K562 (cell line): Measurements from ENCODE around the gene MYO3B. TPM values are rescaled to one million over a fixed set of nuclear protein-coding genes. Genes with fewer than 3 reads are reported as not detected.

ENCODE experiments used
- BRCA1 ChIP-seq, 2 experiments: fragments of 450-650 bp in 1 of 2; sonication (generic) in 1 of 2; formaldehyde crosslinking in 1 of 2; IDR thresholded peaks; 2 replicates each; pipeline versions ENCODE4 v1.5.0 to v1.6.1; 2017 to 2020; ENCODE audit warnings: mild to moderate bottlenecking in 1 of 2, missing genetic modification reagents in 1 of 2
- FOXJ2 ChIP-seq: fragments of 200-800 bp; sonication (Bioruptor generic); IDR thresholded peaks from 2 replicates; pipeline ENCODE4 v1.6.1; 2016; ENCODE audit warnings: missing genetic modification characterization, missing compliant biosample characterization
- MGA ChIP-seq: fragments of 450-650 bp; IDR thresholded peaks from 2 replicates; pipeline ENCODE4 v1.6.1; 2016; ENCODE audit warnings: mild to moderate bottlenecking, moderate library complexity
- TAF15 ChIP-seq: fragments of 200-400 bp; formaldehyde crosslinking; IDR thresholded peaks from 2 replicates; pipeline ENCODE4 v1.6.1; 2017; ENCODE audit warnings: mild to moderate bottlenecking, low read depth, low read length, moderate library complexity
- ZNF253 ChIP-seq: fragments of 250-450 bp; sonication (Bioruptor Pico); conservative IDR thresholded peaks from 2 replicates; pipeline ENCODE4 v1.6.1; 2021; ENCODE audit warnings: mild to moderate bottlenecking
- polyA plus RNA-seq, 8 experiments: library from polyadenylated mRNA; depleted of rRNA in 4 of 8; stranded (reverse) in 5 of 8; unstranded in 3 of 8; fragments of >200 nt; fragmentation: Nextera tagmentation in 2 of 8; fragmentation: Illumina TruSeq in 1 of 8; extraction: Ambion mirVana in 2 of 8; extraction: Trizol in 1 of 8; gene quantifications; 2 replicates each; pipeline versions ENCODE4 v1.2.1 to v1.2.3, GENCODE V29; 2011 to 2014; ENCODE audit warnings: inconsistent platforms in 1 of 8, missing spikeins in 1 of 8
- total RNA-seq, 7 experiments: library from RNA; depleted of rRNA in 6 of 7; stranded (reverse); fragments of >200 nt in 6 of 7; fragmentation: Illumina TruSeq in 2 of 7; extraction: Trizol in 2 of 7; gene quantifications; 2 replicates each; pipeline versions ENCODE4 v1.2.1 to v1.2.3, GENCODE V29; 2011 to 2021; ENCODE audit warnings: low replicate concordance in 1 of 7

Gene MYO3B
- total and polyA plus RNA-seq, 9 of the 15 experiments (the other 6 are each of a cell fraction or from before 2014, with no cell fraction given) = 2.7 to 6.5 (median 3.6) TPM

GRCh38 chr2:170505631-170506275 lies 327.8 kb downstream of the MYO3B start (continued):
- TF ChIP-seq FOXJ2 (tag) (0 out of 2 replicates have a peak, but pooled peaks have one; percentile 33), ZNF253 (no peak), BRCA1 (IDR thresholded peaks at IDR 0.05) (no peak), BRCA1 (CRISPR knock-in tag; IDR thresholded peaks at IDR 0.05) (no peak), TAF15 (no peak), MGA (peak; percentile 8; the same call in 1 of the 2 replicates)
